Thoracic aorta (tissue), 2 donors: ENCODE results near the gene PRKCA. TPM values are rescaled to one million over a fixed set of nuclear protein-coding genes. Genes with fewer than 3 reads are reported as not detected.

Source experiments
- ATAC-seq: fragments of 150-250 bp; one replicate; pipeline ENCODE4 v1.8.0; 2017; ENCODE audit warnings: low read depth; ENCODE audit not compliant: insufficient number of reproducible peaks, low FRiP score
- DNase-seq: peaks from one replicate; pipeline ENCODE4 v3.0.0-alpha.2; 2020; ENCODE audit warnings: low spot score
- H3K27ac ChIP-seq, 2 donors: fragments of 200-600 bp; sonication (generic); 1 replicate in 1 of 2; 2 replicates in 1 of 2; pipeline ENCODE4 v1.5.1; 2016; ENCODE audit warnings: mild to moderate bottlenecking in 2 of 2, moderate library complexity in 2 of 2
- H3K27me3 ChIP-seq: fragments of 200-600 bp; sonication (generic); replicated peaks from 2 replicates; pipeline ENCODE4 v1.6.0; 2016; ENCODE audit warnings: mild to moderate bottlenecking; ENCODE audit not compliant: insufficient read depth
- H3K36me3 ChIP-seq: fragments of 200-600 bp; sonication (generic); one replicate; pipeline ENCODE4 v1.5.1; 2016
- H3K4me1 ChIP-seq, 2 donors: fragments of 200-600 bp; sonication (generic); 1 replicate in 1 of 2; 2 replicates in 1 of 2; pipeline versions ENCODE4 v1.5.1 to v1.6.0; 2016; ENCODE audit warnings: low read depth in 2 of 2, mild to moderate bottlenecking in 1 of 2; ENCODE audit not compliant: control insufficient read depth in 1 of 2
- H3K4me3 ChIP-seq: fragments of 200-600 bp; sonication (generic); 2 replicates; pipeline ENCODE4 v1.5.1; 2016; ENCODE audit warnings: mild to moderate bottlenecking
- H3K9me3 ChIP-seq: fragments of 200-600 bp; sonication (generic); 2 replicates; pipeline ENCODE4 v1.5.1; 2016
- CTCF ChIP-seq: fragments of 200-600 bp; sonication (generic); IDR thresholded peaks from one replicate; pipeline ENCODE4 v1.5.1; 2019; ENCODE audit warnings: antibody characterized with exemption
- total RNA-seq, 2 donors: library from RNA; depleted of rRNA; stranded (reverse); fragments of >200 nt; gene quantifications; one replicate each; pipeline versions ENCODE4 v1.1.0 to v1.2.3, GENCODE V29; 2016

PRKCA gene
- total RNA-seq, 2 donors from 2014 or later = 9.1 to 11.6 TPM

GRCh38 chr17:66469088-66469442 is 166.7 kb downstream of the PRKCA start:
- Histone ChIP-seq H3K4me3 (no peak overlapping the region), H3K9me3 (no peaks in the 10 kb centered on the region), H3K4me1 (peaks cover 7 to 26% of the 10 kb centered on the region in 2 donors), H3K27ac (no peak overlapping the region), H3K27me3 (no peaks in the 10 kb centered on the region), H3K36me3 (no peaks in the 10 kb centered on the region)
- TF ChIP-seq CTCF = no peak
- ATAC-seq (no peak), DNase-seq (no peak)

- Histone ChIP-seq H3K4me3 (no peak overlapping the region), H3K27me3 (no peaks in the 10 kb centered on the region), H3K27ac (no peak overlapping the region), H3K36me3 (no peaks in the 10 kb centered on the region), H3K4me1 (peaks cover 7 to 26% of the 10 kb centered on the region in 2 donors), H3K9me3 (no peaks in the 10 kb centered on the region)
- no peak for TF ChIP-seq CTCF
- DNase-seq (no peak), ATAC-seq (no peak)
Measured at GRCh38 chr17:66469461-66469860, 167.0 kb downstream of the PRKCA start.

- Histone ChIP-seq H3K4me3 (no peak overlapping the region), H3K27me3 (no peaks in the 10 kb centered on the region), H3K27ac (no peak overlapping the region), H3K4me1 (peaks cover 7 to 26% of the 10 kb centered on the region in 2 donors), H3K9me3 (no peaks in the 10 kb centered on the region), H3K36me3 (no peaks in the 10 kb centered on the region)
- no peak for ATAC-seq
- no peak for TF ChIP-seq CTCF
- no peak for DNase-seq
Measured at GRCh38 chr17:66469890-66470289, 167.5 kb downstream of the PRKCA start.

DNA sequence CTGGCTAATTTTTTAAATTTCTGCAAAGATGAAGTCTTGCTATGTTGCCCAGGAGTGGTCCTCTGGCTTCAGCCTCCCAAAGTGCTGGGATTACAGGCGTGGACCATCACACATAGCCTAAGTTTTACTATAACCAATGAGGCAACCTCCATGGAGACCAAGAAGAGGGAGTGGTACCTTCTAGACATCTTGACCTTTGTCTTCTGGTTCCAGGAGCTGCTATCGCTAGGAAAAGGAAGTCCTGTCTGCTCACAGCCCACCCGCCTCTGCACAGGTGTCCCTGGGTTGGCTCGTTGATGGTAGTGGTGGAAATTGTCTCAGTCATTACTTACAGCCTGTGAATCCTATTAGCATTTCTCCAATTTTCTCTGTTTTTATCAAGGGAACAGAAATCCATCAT is 169.7 kb downstream of the PRKCA start:
- H3K27me3 ChIP-seq = no peaks in the 10 kb centered on the region
- no peak overlapping the region for H3K27ac ChIP-seq
- TF ChIP-seq CTCF = no peak
- DNase-seq (no peak), ATAC-seq (no peak)
- no peaks in the 10 kb centered on the region for H3K9me3 ChIP-seq
- peaks cover 7 to 17% of the 10 kb centered on the region in 2 donors for H3K4me1 ChIP-seq
- no peak overlapping the region for H3K4me3 ChIP-seq
- no peaks in the 10 kb centered on the region for H3K36me3 ChIP-seq

DNA sequence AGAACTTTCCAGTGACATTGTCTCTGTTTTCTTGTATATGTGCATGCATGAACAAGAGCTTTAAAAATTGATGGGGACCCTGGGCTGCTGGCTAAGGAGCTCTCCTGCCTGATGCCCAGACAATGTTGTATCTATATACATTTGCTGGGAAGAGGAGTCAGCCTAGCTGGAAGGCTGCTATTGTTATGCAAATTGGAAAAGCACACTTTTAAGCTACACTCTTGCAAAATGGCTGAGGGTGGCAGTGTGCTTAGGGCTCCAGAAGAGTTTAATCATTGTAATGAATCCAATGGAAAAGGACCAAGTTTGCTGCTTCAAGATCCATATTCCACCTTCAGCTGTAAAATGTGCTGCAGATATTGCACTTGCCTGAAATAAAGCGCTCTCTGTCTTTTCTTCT is 171.8 kb downstream of the PRKCA start:
- DNase-seq (no peak), ATAC-seq (no peak)
- Histone ChIP-seq H3K36me3 (no peaks in the 10 kb centered on the region), H3K4me1 (no peaks in the 10 kb centered on the region), H3K9me3 (no peaks in the 10 kb centered on the region), H3K27me3 (no peaks in the 10 kb centered on the region), H3K4me3 (no peak overlapping the region), H3K27ac (no peak overlapping the region)
- TF ChIP-seq CTCF = no peak
